ENCODE data around the gene PRAMEF15.
"Not testable (repeated sequence)": the region's sequence is repeated elsewhere in the genome, so short reads cannot be mapped to it uniquely, and the experiment has no call there.

- peak; percentile 19 for TF ChIP-seq CTCF (IDR thresholded peaks at IDR 0.05; ENCODE audit: low read depth, low read length)
- not testable (repeated sequence) for TF ChIP-seq POLR2A (IDR thresholded peaks at IDR 0.05; ENCODE audit: extremely low read depth, insufficient read length); MAX (IDR thresholded peaks at IDR 0.05; ENCODE audit: low read depth, low read length); MYC (IDR thresholded peaks at IDR 0.05; ENCODE audit: low read depth, low read length)
Measured at GRCh38 chr1:13356774-13357173, 41.4 kb downstream of the PRAMEF15 start.

Data from NB4 (cell line).